ENCODE measurements around the gene DBNL.

The DBNL gene

GRCh38 chr7:44065431-44066110 lies 21.1 kb downstream of the DBNL start, which contains the start of gene PGAM2:
PGAM2 (minus strand) TSS chr7:44065567; CDS start chr7:44065529, 38 bp downstream.
- FAIRE-seq (no peak), DNase-seq (ENCODE audit: insufficient read length, low spot score) (no peak)
- TF ChIP-seq POLR2A (IDR thresholded peaks at IDR 0.05; ENCODE audit: low read depth, low read length) = peak; percentile 15; the same call in 1 of the 2 replicates

DNA sequence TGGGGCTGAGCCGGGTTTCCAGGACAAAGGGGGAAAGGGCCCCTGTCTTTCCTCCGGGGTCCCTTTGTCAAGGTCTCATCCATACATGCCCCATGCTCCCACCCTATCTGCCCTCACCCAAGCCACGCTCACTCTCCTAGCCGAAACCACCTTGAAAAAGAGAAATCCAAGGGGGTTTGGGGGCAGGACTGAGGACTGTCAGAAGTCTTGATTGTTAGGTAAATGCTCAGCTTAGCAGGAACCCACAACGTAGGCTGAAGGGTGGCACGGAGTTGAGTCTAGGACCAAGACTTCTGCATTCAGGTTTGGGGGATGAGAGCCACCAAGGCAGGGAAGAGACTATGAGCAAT lies 21.6 kb downstream of the DBNL start:
- TF ChIP-seq POLR2A (IDR thresholded peaks at IDR 0.05; ENCODE audit: low read depth, low read length) = no peak
- FAIRE-seq (no peak), DNase-seq (ENCODE audit: insufficient read length, low spot score) (no peak)

- DNase-seq (ENCODE audit: insufficient read length, low spot score) (no peak), FAIRE-seq (no peak)
- no peak for TF ChIP-seq POLR2A (IDR thresholded peaks at IDR 0.05; ENCODE audit: low read depth, low read length)
These were observed 22.1 kb downstream of the DBNL start for GRCh38 chr7:44066494-44067063.

GRCh38 chr7:44067064-44067951 lies 22.8 kb downstream of the DBNL start:
- DNase-seq (ENCODE audit: insufficient read length, low spot score) (no peak), FAIRE-seq (no peak)
- 0 out of 2 replicates have a peak, but pooled peaks have one; percentile 11 for TF ChIP-seq POLR2A (IDR thresholded peaks at IDR 0.05; ENCODE audit: low read depth, low read length)

DNA sequence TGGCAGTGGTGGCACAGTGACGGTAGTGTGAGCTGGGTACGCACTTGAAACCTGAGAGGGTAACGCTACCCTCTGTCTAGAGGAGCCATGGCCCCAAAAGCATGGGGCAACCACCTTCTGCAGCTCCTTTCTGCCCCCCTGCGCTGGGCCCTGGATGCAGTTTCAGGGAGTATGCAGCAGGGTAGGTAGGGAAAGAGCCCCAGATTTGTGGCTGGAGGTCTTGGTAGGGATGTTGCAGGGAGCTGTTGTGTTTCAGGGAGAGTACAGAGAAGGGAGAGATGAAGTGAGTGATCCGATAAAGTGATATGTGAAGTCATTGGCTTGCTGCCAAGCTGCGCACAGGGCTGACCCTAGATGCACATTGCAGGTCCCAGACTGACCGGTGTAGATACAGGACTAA lies 23.6 kb downstream of the DBNL start:
- TF ChIP-seq POLR2A (IDR thresholded peaks at IDR 0.05; ENCODE audit: low read depth, low read length) = peak; percentile 45
- FAIRE-seq (no peak), DNase-seq (ENCODE audit: insufficient read length, low spot score) (no peak)

DNA sequence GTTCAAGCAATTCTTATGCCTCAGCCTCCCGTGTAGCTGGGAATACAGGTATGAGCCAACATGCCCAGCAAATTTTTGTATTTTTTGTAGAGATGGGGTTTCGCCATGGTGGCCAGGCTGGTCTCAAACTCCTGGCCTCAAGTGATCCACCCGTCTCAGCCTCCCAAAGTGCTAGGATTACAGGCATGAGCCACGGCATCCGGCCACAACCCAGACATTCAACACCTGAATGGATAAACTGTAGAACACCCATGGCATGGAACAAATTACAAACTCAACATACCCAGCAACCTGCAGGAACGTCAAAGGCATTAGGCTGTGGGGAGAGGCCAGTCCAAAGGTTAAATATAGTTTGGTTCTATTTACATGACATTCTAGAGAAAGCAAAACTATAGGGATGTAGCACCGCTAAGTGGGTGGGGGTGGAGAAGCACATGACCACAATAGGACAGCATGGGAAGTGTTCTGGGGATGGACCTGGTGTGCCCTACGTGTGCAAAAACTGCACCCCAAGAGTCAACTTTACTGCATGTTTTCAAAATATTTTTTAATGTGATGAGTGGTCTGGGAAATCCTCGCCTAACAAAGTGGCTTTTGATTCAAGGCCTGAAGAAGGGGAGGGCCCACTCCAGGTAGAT lies 27.3 kb downstream of the DBNL start:
- no peak for DNase-seq (ENCODE audit: insufficient read length, low spot score)
- FAIRE-seq = no peak
- no peak for TF ChIP-seq POLR2A (IDR thresholded peaks at IDR 0.05; ENCODE audit: low read depth, low read length)

DNA sequence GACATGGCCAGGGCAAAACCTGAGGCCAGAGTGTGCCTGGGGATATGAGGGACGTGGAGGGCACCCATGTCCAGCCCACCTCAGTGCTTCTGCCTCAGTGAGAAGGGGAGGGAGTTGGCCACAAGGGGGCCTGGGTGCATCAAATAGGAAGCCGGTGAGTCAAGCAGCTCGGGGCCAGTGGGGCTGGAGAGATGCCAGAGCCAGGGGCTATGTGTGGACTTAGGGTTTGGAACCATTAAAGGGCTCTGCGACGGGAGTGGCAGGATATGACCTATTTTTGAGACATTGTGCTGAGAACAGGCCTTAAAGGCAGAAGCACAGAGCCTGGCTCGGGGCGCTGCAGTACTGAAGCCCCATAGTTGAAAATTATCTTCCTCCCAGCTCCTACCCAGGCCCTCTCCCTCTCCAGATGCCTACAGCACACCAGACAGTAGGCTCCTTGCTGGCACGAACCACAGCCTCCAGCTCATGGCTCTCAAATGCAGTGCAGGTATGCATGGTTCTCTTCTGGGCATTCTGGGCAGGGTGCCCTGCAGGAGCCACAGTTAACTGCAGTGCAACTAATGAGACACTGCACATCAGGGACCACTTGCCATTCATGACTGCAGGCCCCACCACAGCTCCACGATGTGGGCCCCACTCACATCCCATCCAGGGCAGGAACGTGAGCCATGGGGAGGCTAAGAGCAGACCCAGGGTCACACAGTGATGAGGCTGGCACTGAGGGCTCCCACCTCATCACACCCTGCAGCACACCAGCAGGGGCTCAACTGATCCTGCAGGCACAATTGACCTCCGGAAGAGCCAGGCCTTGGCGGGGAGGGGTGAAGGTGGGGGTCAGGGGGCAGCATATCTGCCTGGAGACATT lies 28.1 kb downstream of the DBNL start:
- DNase-seq (ENCODE audit: insufficient read length, low spot score) (peak; percentile 97), FAIRE-seq (no peak)
- TF ChIP-seq POLR2A (IDR thresholded peaks at IDR 0.05; ENCODE audit: low read depth, low read length) = no peak

DNA sequence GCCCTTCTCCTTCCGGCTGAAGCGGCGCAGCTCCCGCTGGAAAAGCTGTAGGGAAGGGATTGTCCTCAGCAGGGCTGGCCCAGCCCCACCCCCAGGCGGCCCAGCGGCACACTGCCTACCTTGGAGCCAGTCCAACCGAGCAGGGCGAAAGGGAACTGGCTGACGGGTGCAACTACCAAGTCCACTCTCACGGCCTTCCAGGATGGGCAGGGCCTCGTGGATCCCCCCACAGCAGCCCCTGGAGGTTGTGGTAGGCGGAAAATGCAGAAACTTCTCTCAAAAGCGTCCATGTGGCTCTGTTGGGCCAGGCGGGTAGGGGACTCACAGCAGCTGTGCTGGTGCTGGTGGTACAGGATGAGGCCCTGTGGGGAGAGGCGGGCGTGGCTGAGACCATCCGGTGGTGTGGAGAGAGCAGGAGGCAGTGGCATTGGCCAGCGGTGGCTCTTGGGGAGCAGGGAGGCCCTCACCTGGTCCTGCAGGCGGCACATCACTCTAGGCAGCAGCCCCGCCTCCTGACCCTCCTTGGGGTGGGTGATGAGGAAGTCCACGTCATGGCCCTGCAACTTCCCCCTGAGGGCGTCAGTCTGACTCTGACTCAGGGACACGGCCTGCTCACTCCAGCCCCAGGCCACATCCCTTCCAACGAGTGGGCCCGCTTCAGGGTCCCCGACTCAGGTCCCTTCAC lies 29.3 kb downstream of the DBNL start:
- TF ChIP-seq POLR2A (IDR thresholded peaks at IDR 0.05; ENCODE audit: low read depth, low read length) = peak; percentile 12; the same call in 1 of the 2 replicates
- FAIRE-seq = no peak
- peak; percentile 93 for DNase-seq (ENCODE audit: insufficient read length, low spot score)

GRCh38 chr7:44074349-44074695 lies 29.8 kb downstream of the DBNL start:
- DNase-seq (ENCODE audit: insufficient read length, low spot score) = no peak
- no peak for TF ChIP-seq POLR2A (IDR thresholded peaks at IDR 0.05; ENCODE audit: low read depth, low read length)
- FAIRE-seq = no peak

GRCh38 chr7:44075296-44076075 lies 31.0 kb downstream of the DBNL start:
- TF ChIP-seq POLR2A (IDR thresholded peaks at IDR 0.05; ENCODE audit: low read depth, low read length) = no peak
- FAIRE-seq (no peak), DNase-seq (ENCODE audit: insufficient read length, low spot score) (no peak)

DNA sequence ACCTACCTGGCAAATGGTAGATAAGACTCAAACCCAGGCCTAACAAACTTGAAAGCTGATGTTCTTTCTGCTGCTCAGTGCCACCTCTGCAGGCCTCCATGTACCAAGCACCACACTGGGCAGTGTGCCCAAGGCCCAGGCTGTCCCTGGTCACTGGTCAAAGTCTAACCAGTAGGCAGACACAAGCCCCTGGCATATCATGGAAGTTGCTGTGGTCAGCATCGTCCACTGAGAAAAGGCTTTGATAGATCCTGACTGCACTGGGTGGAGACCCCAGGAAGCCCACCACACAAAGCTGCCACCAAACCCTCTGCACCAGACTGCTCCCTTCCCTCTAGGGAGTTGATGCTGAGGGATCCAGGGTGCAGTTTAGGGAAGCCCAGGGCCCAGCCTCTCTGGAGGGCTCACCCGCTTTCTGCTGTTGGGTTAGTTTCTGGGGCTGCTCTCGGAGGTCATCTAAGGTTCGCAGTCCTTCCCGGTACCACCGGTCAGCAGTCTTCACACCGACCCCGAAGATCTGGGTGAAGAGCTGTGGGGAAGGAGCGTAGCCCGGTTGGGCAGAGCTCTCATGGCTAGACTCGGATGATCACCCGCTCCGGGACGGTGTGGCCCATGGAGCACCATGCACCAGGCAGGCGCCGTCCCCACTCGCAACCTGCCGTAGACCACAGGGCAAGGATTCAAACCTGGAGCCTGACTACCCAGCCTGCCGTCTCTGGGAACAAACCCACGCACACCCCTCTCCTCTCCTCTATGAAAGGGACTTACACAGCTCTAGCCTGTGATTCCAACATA lies 31.8 kb downstream of the DBNL start:
- FAIRE-seq (no peak), DNase-seq (ENCODE audit: insufficient read length, low spot score) (no peak)
- no peak for TF ChIP-seq POLR2A (IDR thresholded peaks at IDR 0.05; ENCODE audit: low read depth, low read length)

All from H54 (cell line).